Activated gamma-delta T cell treated with anti-CD3 and anti-CD28 coated beads, Interleukin-2, amount 50 U/mL, for 16 hours (primary cell): ENCODE data around the gene NCMAP.
"Not testable (repeated sequence)": the region's sequence is repeated elsewhere in the genome, so short reads cannot be mapped to it uniquely, and the experiment has no call there.

Experiments
- DNase-seq: peaks from one replicate; pipeline ENCODE4 v3.0.0-alpha.2; 2020; ENCODE audit warnings: low read depth

The NCMAP gene

DNA sequence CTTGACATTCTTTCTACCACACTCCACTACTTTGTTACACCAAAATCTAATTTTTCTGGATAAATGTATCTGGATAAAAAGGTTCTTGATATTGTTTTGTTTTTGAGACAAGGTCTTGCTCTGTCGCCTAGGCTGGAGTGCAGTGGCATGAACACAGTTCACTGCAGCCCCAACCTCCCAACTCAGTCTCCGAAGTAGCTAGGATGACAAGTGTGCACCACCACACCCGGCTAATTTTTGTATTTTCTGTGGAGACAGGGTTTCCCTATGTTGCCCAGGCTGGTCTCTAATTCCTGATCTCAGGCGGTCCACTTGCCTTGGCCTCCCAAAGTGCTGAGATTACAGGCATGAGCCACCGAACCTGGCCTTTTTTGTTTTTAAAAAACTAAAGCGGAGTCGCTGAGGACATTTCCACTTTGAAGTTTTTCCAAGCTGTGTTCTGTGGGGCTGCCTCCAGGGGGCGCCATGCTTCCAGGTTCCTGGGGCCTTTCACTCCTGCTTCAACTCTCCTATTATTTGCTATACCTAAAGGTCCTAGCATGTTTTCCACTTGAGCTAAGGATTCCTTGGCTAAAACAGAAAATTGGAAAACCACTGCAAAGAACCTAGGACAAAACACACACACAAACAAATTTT lies 14.1 kb upstream of the NCMAP start:
- no peak for DNase-seq

DNA sequence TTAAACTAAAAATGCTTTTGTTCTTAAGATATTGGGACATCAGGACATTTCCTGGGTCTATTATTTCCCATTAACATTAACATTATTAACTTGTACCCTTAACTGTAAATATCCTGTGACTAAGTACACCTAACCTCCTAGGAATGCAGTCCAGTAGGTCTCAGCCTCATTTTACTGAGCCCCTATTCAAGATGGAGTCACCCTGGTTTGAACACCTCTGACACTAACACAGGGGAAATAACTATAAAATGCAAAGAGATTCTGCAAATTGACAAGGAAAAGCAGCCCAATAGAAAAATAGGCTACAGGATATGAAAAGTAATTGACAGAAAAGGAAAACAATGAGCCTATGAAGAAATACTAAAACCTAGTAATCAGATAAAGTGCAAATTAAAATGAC lies 11.6 kb upstream of the NCMAP start:
- no peak for DNase-seq

DNA sequence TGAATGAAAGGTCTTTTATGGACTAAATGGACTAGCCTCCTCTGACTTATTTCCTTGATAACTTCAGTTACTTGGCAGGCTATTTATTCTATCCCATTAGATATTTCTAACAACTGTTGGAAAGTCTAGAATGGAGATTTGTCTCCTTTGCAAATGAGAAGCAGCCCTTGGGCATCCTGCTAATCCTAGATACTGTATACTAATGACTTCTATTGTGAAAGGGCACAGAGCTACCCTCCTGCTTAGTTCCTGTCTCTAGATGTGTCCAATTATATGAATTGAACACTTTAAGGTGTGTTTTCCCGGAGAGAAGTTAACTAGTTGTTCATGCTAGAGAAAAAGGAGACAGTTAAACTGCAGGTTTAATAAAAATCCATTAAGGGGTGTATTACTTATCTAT lies 10.2 kb upstream of the NCMAP start:
- DNase-seq = no peak

DNA sequence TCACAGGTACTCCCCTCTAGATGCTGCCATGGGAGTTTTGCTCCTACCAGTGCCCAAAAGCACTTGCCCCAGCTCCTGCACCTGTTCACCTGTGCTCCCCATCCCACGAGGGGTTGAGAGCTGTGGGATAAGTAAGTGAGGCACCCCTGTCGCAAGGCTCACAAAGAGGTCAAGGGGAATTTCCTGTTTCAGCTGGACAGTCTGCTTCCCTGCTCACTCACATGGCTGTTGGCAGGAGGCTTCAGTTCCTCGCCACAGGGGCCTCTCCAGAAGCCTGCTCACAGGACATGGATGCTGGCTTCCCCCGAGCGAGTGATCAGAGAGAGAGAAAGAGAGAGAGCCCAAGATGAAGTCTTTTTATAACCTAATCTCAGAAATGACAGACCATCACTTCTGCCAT lies 8.7 kb upstream of the NCMAP start:
- no peak for DNase-seq

DNA sequence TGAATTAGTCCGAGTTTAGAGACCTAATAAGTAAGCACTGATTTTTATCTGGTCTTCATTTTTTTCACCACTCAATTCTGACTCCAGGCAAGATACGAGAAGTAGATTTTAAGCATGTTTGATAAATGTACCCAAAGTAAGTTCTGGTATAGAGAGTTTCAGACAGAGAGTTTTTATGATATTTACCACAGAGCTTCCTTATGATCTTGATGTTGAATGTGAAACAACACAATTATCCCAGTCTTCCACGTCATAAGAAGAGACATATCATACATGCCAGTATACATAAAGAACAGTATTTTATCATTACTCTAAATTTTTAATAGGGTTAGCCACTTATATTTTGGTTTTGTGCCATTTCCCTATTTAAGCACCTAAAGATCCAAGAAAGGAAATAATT lies 7.8 kb upstream of the NCMAP start:
- DNase-seq = no peak

DNA sequence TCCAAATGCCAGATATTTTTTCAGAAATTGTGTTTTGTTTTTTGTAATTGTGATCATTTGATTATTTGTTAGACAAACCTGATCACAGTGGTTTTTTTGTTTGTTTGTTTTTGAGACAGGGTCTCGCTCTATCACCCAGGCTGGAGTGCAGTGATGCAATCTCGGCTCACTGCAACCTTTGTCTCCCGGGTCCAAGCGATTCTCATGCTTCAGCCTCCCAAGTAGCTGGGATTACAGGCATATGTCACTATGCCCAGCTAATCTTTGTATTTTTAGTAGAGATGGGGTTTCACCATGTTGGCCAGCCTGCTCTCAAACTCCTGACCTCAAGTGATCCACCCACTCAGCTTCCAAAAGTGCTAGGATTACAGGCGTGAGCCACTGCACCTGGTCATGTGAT lies 6.7 kb upstream of the NCMAP start:
- not testable (repeated sequence) for DNase-seq

DNA sequence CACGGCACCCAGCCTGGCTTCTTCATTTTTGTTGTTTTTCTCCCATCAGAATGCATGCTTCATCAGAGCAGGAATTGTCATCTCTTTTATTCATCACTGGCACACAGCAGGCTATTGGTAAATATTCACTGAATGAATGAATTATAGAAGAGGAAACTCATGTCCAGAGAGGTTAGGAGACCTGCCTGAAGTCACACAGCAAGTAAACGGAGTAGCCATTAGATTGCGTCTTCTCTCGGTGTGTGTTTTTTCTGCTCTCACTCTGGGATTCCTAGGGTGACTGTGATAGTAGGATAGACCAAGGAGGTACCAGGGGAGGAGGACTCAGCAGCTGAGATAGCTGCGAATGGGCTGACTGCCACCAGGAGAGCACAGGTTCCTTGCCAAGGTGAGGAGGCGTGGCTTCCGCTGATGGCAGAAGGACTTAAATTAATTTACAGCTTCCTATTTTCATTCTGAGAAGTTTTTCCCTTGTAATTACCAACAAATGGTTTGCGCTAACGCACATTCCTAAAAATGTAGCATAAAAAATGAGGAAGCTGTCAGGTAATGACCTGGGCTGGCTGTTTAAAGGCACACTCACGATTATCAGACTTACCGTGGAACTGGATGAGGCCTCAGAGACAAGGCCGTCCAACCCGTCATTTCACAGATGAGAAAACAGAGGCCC lies 4.5 kb upstream of the NCMAP start:
- DNase-seq = no peak

DNA sequence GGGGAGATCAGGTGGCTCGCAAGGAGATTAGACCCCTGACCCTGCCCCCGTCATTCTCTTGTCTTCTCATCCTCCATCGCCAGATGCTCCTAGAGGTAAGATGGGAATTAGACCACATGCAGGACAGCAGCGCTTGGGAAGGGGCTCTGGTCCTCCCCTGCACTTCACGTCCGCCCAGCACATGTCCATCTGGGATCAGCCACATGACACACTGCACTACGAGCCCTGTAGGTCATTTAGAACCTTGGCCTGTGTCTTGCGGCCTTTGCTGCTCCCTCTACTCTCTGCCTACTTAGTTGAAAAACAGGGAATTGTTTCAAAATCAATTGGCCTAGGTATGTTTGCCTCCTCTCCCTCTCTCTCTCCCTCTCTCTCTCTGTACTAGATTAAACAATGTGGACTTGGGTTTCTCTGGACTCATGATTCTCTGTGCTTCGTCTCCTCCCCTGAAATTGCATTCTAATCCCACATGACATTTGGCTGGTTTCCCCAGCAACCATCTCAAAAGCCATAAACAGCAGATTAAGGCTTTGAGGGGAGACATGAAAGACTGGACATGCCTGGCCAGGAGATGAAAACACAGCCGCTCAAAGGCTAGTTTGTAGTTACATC lies 3.8 kb upstream of the NCMAP start:
- no peak for DNase-seq

DNA sequence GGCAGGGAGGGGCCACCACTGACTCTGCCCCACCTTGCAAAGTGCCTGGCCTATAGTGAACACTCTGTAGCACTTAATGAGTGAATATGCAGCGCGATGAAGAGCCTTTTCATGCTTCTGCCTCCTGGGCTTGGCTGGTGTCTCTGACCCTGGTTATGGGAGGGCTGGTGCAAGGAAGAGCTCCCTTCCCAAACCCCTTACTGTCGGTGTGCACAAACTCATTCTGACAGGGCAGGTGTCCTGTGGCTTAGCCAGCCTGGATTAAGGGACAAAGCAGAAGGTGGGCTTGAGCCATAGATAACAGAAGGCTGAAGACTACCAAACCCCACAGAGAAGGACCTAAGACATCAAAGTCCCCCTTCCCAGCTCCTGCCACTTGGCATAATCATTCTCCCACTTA lies 2.0 kb upstream of the NCMAP start:
- no peak for DNase-seq

DNA sequence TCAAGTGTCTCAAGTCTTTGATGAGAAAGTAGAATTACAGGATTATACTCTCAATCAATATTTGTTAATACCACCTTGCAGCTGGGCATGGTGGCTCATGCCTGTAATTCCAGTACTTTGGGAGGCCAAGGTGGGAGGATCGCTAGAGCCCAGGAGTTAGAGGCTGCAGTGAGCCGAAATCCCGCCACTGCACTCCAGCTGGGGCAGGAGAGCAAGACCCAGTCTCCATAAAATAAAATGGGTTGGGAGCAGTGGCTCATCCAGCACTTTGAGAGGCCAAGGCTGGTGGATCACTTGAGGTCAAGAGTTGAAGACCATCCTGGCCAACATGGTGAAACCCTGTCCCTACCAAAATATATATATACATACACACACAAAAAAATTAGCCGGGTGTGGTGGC lies 1.2 kb upstream of the NCMAP start:
- no peak for DNase-seq

DNA sequence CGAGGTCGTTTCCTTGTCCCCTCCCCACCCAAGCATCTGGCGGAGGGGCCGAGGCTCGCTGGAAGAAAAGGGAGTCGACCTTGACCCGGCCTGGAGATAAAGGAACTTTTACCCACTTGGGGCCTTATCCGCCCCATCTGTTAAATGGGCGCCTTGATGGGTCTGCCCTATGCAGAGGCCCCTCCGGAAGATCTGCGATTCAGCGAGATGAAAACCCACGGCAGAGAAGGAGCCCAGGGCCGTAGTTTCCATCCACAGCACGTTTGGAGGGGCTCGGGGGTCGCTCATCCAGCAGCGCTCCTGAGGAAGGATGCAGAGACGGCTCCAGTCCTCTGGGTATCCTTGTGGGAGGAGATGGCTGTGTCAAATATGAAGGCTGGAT lies 518 bp downstream of the NCMAP start:
- DNase-seq = no peak

DNA sequence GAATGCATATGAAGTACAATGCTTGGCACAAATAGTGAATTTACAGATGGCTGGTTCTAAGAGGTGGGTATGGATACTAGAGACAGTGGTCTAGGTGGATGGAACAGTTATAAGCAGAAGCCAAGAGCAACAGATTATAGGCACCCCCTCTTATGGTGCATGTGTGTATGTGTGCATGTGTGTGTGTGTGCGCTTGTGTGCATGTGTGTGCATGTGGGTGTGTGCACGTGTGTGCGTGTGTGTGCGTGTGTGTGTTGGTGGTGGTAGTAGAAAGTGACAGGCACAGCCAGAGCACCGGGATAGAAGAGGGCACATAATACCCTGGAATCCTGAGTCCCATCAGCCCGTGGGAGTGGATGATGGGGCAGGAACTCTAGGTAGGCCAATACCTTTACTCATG lies 1.3 kb downstream of the NCMAP start:
- no peak for DNase-seq

DNA sequence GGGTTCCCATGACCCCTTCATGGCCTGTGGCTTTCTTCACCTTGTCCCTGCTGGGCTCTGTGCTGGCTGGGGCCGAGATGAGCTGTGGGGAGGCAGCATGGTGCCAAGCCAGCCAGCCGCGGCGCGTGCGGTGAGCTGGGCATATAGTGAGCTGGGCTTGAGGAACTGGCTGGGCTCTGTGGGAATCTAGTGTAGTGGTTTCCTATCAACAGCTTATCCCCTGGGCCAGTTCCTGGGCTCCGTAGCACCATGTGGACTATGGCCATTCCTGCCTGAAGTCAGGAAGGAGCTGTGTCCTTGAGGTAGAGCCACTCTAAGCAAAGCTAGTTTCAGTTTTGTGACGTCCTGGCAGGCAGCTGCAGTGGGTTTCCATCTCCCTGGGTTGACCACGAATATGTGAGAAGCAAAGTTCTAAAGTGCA lies 1.8 kb downstream of the NCMAP start:
- DNase-seq = no peak

DNA sequence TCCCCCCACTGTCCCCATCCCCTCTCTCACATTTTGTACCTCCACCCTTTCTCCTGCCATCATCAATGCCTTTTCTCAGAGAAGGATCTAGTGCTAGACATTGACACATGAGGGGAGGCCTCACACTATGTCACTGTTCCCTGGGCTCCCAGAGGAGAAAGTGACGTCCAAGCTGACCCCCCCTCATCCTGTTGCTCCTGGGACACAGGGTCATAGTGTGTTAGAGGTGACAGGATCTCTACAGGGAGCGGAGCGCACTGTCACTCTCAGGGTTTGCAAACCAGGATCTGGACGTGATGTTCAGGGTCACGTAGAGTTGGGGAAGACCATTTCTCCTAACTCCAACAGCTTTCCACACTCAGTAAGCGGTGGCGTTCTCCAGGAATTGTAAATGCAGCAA lies 2.6 kb downstream of the NCMAP start:
- no peak for DNase-seq

DNA sequence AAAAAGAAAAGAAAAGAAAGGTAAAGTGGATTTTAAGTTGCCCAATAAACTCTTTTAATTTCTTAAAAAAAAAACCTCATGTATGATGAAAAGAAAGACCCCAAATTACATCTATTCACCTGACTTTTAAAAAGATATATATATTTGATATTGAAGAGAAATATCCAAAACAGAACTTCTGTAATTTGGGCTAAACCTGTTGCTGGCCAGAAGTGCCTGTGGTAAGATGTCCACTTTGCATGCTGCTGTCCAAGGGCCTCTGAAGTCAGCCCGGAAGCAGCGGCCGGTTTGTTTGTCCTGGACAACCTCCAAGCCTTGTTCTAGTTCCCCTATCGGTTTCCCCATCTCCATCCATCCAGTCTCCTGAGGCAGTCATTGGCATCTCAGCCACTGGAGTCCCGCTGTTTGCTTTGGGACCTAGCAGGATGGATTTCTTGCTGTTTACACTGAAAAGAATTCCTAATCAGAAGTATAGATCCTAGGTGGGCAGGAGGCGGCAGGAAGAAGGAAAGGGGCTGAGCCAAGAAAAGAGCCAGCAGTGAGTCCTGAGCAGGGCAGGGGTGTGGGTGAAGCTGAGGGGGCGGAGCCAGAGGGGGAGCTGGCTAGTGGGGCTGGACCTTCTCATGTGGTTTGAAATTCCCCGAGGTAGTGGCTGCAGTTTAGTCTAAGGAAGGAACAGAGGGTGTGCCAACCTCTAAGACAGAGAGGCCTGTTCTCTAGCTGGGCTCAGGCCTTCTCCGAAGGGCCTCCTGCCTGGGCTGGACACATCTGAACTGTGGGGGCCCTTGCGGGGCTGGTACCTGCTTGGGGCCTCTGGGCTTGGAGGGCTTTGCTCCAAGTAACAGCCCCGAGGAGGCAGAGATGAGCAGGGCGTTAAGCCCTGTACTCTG lies 3.3 kb downstream of the NCMAP start:
- no peak for DNase-seq

DNA sequence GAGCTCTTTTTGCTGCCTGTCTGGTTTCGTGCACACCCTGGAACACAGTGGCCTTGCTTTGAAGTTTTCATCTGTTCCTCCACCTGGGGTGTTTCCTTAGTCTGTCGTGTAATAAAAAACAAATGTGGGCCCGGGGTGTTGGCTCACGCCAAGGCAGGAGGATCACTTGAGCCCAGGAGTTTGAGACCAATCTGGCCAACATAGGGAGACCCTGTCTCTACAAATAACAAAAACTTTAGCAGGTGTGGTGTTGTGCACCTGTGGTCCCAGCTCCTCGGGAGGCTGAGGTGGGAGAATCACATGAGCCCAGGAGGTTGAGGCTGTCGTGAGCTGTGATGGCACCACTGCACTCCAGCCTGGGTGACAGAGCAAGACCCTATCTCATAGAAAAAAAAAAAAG lies 4.5 kb downstream of the NCMAP start:
- DNase-seq = no peak

DNA sequence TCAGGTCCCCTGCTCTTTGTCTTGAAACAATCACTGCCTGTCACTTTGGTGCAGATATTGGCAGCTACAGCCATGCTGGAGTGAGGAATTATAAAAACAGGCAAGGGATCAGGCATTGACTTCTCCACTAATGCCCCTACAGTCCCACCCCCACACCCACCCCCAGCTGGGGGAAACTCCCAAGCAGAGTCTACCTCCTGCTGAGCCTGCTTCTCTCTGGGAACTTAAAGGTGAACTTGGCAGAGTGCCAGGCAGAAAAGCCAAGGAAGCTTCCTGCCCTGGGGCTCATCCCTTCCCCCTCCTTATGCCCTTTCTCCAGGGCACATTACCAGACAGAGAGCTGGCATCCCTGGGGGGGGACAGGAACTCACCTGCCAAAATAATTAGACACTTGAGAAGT lies 6.7 kb downstream of the NCMAP start:
- no peak for DNase-seq

DNA sequence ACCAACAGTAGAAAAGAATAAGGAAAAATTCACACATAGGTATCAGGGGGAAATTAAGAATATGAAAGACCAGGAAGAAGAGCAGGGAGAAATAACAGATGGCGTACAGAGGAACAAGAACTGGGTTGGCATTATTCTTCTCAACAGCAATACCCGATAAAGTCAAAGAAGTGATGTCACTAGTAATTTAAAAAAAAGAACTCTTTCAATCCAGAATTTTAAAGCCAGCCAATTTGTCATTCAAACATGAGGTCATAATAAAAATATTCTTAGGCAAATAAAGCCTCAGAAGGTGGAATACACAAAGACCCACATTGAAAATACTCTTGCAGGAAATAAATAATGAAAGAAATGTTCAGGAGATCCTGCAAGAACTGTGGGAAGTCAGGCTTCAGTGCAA lies 8.8 kb downstream of the NCMAP start:
- DNase-seq = no peak

DNA sequence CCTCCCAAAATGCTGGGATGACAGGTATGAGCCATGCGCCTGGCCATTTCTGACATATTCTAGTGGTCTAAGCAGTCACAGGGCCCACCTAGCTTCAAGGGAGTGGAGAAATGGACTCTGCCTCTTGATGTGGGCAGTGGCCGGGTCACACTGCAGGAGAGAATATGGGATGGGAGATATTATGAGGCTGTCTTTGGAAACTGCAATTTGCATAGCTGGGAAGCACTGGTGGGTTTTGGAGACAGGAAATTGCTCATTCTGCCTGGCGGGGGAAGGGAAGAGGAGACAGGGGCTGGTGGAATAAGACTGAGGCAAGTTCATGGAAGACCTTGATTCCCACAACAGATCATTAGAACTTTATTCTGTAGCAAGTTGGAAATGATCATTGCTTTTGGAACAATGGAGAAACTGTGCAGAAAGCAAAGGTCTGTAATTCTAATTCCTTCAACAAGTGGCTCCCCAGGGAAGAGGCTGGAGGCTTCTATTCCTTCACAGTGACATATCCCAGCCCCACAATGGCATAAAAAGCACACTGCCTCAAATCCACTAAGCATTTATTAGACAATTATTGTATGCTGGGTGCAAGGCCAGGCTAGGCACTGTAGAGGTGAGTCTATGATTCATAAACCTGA lies 10.5 kb downstream of the NCMAP start:
- no peak for DNase-seq

DNA sequence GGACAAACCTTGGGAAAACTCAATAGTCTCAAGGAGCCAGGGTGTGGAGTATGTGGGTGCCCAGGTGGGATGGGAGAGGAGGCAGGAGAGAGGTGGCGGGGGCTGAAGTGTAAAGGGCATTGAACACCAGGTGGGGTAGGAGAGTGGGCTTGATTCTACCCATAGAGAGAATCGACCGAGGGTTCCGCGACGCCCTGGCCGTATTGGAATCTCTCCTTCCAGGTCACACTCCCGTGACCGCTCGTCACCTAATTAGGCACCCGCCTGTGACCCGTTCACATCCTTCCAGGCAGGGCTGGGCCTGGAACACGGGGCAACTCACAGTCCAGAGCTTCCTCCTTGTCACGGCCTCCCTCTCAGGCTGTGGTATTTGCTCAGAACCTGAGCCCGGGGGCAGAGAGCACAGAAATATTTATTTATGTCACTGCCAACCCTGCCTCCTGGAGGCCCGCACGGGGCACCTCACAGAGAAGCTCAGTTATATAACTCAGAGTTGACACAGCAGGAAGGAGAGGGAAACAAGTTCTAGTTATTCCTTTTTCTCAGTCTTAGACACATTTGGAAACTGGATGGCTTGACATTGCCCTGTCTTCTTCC lies 12.0 kb downstream of the NCMAP start:
- no peak for DNase-seq

DNA sequence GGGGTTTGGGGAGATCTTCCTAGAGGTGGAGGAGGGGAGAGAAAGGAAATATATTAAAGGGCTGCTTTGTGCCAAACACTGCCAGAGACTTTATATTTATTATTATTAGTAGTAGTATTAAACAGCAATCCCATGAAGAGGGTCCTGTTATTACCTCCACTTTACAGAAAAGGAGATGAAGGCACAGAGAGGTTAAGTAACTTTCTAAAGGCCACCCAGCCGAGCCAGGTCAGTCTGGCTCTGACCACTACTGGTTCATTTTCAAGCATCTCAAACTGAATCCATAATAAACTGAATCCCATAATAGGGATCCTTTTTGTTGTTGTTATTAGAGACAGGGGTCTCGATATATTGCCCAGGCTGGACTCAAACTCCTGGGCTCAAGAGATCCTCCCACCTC lies 12.6 kb downstream of the NCMAP start:
- DNase-seq = no peak
